Measurements from ENCODE around the gene RPS16. TPM values are rescaled to one million over a fixed set of nuclear protein-coding genes. Genes with fewer than 3 reads are reported as not detected.

The RPS16 gene
- total and polyA plus RNA-seq, 2 of the 13 experiments (the other 11 are each of a cell fraction or from before 2014, with no cell fraction given) = 488 to 2,583 TPM

GRCh38 chr19:39445196-39446111 is 9.7 kb upstream of the RPS16 start, which contains the start of gene SUPT5H (continued):
- TF ChIP-seq ZBTB2 (CRISPR knock-in tag; IDR thresholded peaks at IDR 0.05; ENCODE audit: low read depth) (peak; percentile 77), CCDC6 (CRISPR knock-in tag; IDR thresholded peaks at IDR 0.05) (peak; percentile 75), ZNF3 (CRISPR knock-in tag; IDR thresholded peaks at IDR 0.05) (no peak), ARNTL (CRISPR knock-in tag; IDR thresholded peaks at IDR 0.05) (no peak), FOSL1 (CRISPR knock-in tag; IDR thresholded peaks at IDR 0.05; ENCODE audit: borderline replicate concordance) (no peak), ZBTB33 (CRISPR knock-in tag; IDR thresholded peaks at IDR 0.05) (peak; percentile 51; the same call in 1 of the 2 replicates), ZNF563 (CRISPR knock-in tag; IDR thresholded peaks at IDR 0.05) (peak; percentile 83; the same call in 1 of the 2 replicates), ZNF737 (CRISPR knock-in tag; IDR thresholded peaks at IDR 0.05; ENCODE audit: borderline replicate concordance) (no peak), TGIF2 (CRISPR knock-in tag; IDR thresholded peaks at IDR 0.05) (peak; percentile 84; the same call in 1 of the 2 replicates), PHF5A (CRISPR knock-in tag; IDR thresholded peaks at IDR 0.05; ENCODE audit: low read depth, unreplicated experiment) (peak; percentile 78), IKZF4 (CRISPR knock-in tag; IDR thresholded peaks at IDR 0.05; ENCODE audit: borderline replicate concordance, low read depth, not compliant biosample characterization) (no peak), SNAPC5 (CRISPR knock-in tag; IDR thresholded peaks at IDR 0.05; ENCODE audit: borderline replicate concordance) (no peak), PAF1 (CRISPR knock-in tag; IDR thresholded peaks at IDR 0.05) (no peak), TEAD2 (CRISPR knock-in tag; IDR thresholded peaks at IDR 0.05) (no peak), GTF3A (CRISPR knock-in tag; conservative IDR thresholded peaks at IDR 0.05) (no peak), ARID5B (CRISPR knock-in tag; IDR thresholded peaks at IDR 0.05) (0 out of 2 replicates have a peak, but pooled peaks have one; percentile 31), AFF4 (CRISPR knock-in tag; IDR thresholded peaks at IDR 0.05) (no peak)

Data from HepG2 (cell line).